A549 (cell line): ENCODE data around the gene VASH2.

Experiments used
- CTCF ChIP-seq: fragments of >200 bp; sonication (Bioruptor Twin); formaldehyde crosslinking; IDR thresholded peaks from 3 replicates; pipeline ENCODE4 v1.5.1; 2016
- JUN ChIP-seq, 2 experiments: fragments of >200 bp; sonication (Bioruptor Twin); formaldehyde crosslinking; IDR thresholded peaks; 2 replicates in 1 of 2; 3 replicates in 1 of 2; pipeline ENCODE4 v1.6.1; 2016 to 2017
- MAZ ChIP-seq: fragments of 150-350 bp; IDR thresholded peaks from 2 replicates; pipeline ENCODE4 v1.6.1; 2014; ENCODE audit warnings: antibody characterized with exemption, low read depth, low read length, borderline replicate concordance
- RAD21 ChIP-seq, 2 experiments: fragments of >200 bp in 1 of 2; sonication (Bioruptor Twin) in 1 of 2; formaldehyde crosslinking in 1 of 2; IDR thresholded peaks in 1 of 2; conservative IDR thresholded peaks in 1 of 2; 2 replicates in 1 of 2; 3 replicates in 1 of 2; pipeline ENCODE4 v1.6.1; 2012 to 2018; ENCODE audit warnings: inconsistent platforms in 1 of 2
- RCOR1 ChIP-seq: fragments of 150-350 bp; IDR thresholded peaks from 2 replicates; pipeline ENCODE4 v1.6.1; 2014; ENCODE audit warnings: antibody characterized with exemption, low read length, low read depth
- SMC3 ChIP-seq: fragments of >200 bp; sonication (Bioruptor Twin); formaldehyde crosslinking; IDR thresholded peaks from 3 replicates; pipeline ENCODE4 v1.6.1; 2018; ENCODE audit warnings: inconsistent platforms
- ZC3H11A ChIP-seq: fragments of 450-650 bp; IDR thresholded peaks from 2 replicates; pipeline ENCODE4 v1.6.1; 2014; ENCODE audit warnings: antibody characterized with exemption, mild to moderate bottlenecking
- TF ChIP-seq, protein P1 (sequence below): IDR thresholded peaks from 2 replicates; pipeline ENCODE4 v1.6.1; 2012

GRCh38 chr1:213014642-213015041 lies 64.3 kb downstream of the VASH2 start:
- TF ChIP-seq SMC3 (no peak), CTCF (no peak), RCOR1 (no peak), ZC3H11A (no peak), JUN (IDR thresholded peaks at IDR 0.05) (no peak), RAD21 (conservative IDR thresholded peaks at IDR 0.05 in 1 of 2, IDR thresholded peaks at IDR 0.05 in 1 of 2) (no peak), MAZ (no peak)
- TF ChIP-seq, protein P1, sequence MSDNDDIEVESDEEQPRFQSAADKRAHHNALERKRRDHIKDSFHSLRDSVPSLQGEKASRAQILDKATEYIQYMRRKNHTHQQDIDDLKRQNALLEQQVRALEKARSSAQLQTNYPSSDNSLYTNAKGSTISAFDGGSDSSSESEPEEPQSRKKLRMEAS = no peak
